Panc1 (cell line): Measurements from ENCODE around the gene EFNA1. TPM values are rescaled to one million over a fixed set of nuclear protein-coding genes. Genes with fewer than 3 reads are reported as not detected.

ENCODE experiments used
- ATAC-seq: fragments of 200-7000 bp; cut with Tn5 transposase; 2 replicates; pipeline ENCODE4 v1.9.1; 2020; ENCODE audit warnings: mild to moderate bottlenecking, moderate library complexity
- BruUV-seq: library from RNA; stranded (reverse); fragments of 400-500 nt; replicated peaks from 2 replicates; lab custom pipeline; 2021; lab: Mats Ljungman, UMichigan
- CTCF ChIA-PET: fragments of 300-600 bp; sonication (Branson Sonifier 250); formaldehyde crosslinking; loops from one replicate; lab custom pipeline; 2022; ENCODE audit warnings: antibody characterized with exemption; lab: Charles Lee
- POLR2A ChIA-PET: fragments of 300-600 bp; sonication (Branson Sonifier 250); formaldehyde crosslinking; loops from one replicate; lab custom pipeline; 2022; ENCODE audit warnings: antibody characterized with exemption; lab: Charles Lee
- DNase-seq: peaks from one replicate; pipeline ENCODE4 v3.0.0-alpha.2; 2010; ENCODE audit warnings: low read depth, low spot score
- H3K27ac ChIP-seq: 2 replicates; pipeline ENCODE4 v1.5.1; 2011; ENCODE audit warnings: mild to moderate bottlenecking, low read length, inconsistent platforms
- H3K27me3 ChIP-seq: fragments of 200-500 bp; sonication (Bioruptor generic); 2 replicates; pipeline ENCODE4 v1.6.0; 2014; ENCODE audit warnings: low read length, inconsistent platforms; ENCODE audit not compliant: control insufficient read depth, insufficient read depth
- H3K36me3 ChIP-seq: fragments of 200-500 bp; sonication (Bioruptor generic); 2 replicates; pipeline ENCODE4 v1.5.1; 2014; ENCODE audit warnings: inconsistent platforms, mild to moderate bottlenecking, low read length, moderate library complexity; ENCODE audit not compliant: control insufficient read depth, insufficient read depth
- H3K4me1 ChIP-seq: 2 replicates; pipeline ENCODE4 v1.5.1; 2011; ENCODE audit warnings: inconsistent platforms, mild to moderate bottlenecking, low read length, moderate library complexity; ENCODE audit not compliant: control insufficient read depth, insufficient read depth
- H3K4me3 ChIP-seq, 2 experiments: 2 replicates each; pipeline ENCODE4 v1.5.1; 2011 to 2012; ENCODE audit warnings: low read depth in 2 of 2, low read length in 2 of 2, mild to moderate bottlenecking in 2 of 2, inconsistent platforms in 1 of 2, moderate library complexity in 1 of 2
- H3K9me3 ChIP-seq: fragments of 200-500 bp; sonication (Bioruptor generic); 2 replicates; pipeline ENCODE4 v1.5.1; 2014; ENCODE audit warnings: low read depth, mild to moderate bottlenecking, inconsistent platforms, low read length, moderate library complexity; ENCODE audit not compliant: control insufficient read depth, insufficient read depth
- CTCF ChIP-seq: fragments of 450-650 bp; IDR thresholded peaks from 2 replicates; pipeline ENCODE4 v1.5.1; 2017; ENCODE audit warnings: mild to moderate bottlenecking
- POLR2AphosphoS5 ChIP-seq: IDR thresholded peaks from 2 replicates; pipeline ENCODE4 v1.6.1; 2012; ENCODE audit warnings: mild to moderate bottlenecking, low read depth, low read length, moderate library complexity
- REST ChIP-seq, 2 experiments: IDR thresholded peaks; 2 replicates each; pipeline ENCODE4 v1.6.1; 2011 to 2012; ENCODE audit warnings: low read depth in 2 of 2, control low read depth in 1 of 2, low read length in 1 of 2, mild to moderate bottlenecking in 1 of 2, moderate library complexity in 1 of 2; ENCODE audit not compliant: insufficient read depth in 1 of 2
- SIN3A ChIP-seq: IDR thresholded peaks from 2 replicates; pipeline ENCODE4 v1.6.1; 2012; ENCODE audit warnings: low read depth, mild to moderate bottlenecking, low read length, moderate library complexity, borderline replicate concordance; ENCODE audit not compliant: insufficient read depth
- TCF7L2 ChIP-seq: IDR thresholded peaks from 2 replicates; pipeline ENCODE4 v1.6.1; 2011; ENCODE audit warnings: mild to moderate bottlenecking, low read depth, low read length, inconsistent platforms
- in situ Hi-C: cut with HindIII; loops from 2 replicates; pipeline ENCODE4 v1.10.0; 2016; ENCODE audit warnings: low sequenced_read_pairs, low pct_unique_long_range_greater_than_20kb
- intact Hi-C: fragments of 100-400 bp; cut with micrococcal nuclease; formaldehyde crosslinking; loops from one replicate; pipeline ENCODE4 v1.10.0; 2022; ENCODE audit not compliant: unreplicated experiment
- total RNA-seq: library from RNA; stranded (reverse); gene quantifications from one replicate; pipeline ENCODE4 v1.2.1, GENCODE V29; 2021; ENCODE audit not compliant: unreplicated experiment

The EFNA1 gene
- total RNA-seq, 1 experiment from 2014 or later = 23.8 TPM

GRCh38 chr1:155083865-155084721 lies 43.6 kb upstream of the EFNA1 start:
- no peak for DNase-seq
- H3K36me3 ChIP-seq = no peaks in the 10 kb centered on the region; the same call in 1 of the 2 replicates
- peaks cover 9% of the 10 kb centered on the region for H3K27me3 ChIP-seq
- ChIA-PET CTCF (interaction anchor here (0.7 to 1.5 kb wide), 10 partner anchors 11 to 113 kb away, joined by 3 to 21 read pairs (median 4); partner anchors contain the start of genes EFNA4, KRTCAP2 and SHC1), POLR2A (interaction anchor here (0.6 kb wide), 1 partner anchor 128 kb away, joined by 9 read pairs; the partner anchor contains the start of gene PBXIP1)
- peaks cover 21% of the 10 kb centered on the region for H3K4me1 ChIP-seq
- intact Hi-C loops (loop anchor here (1.0 kb wide), 1 partner anchor 21 kb away; the partner anchor contains the start of gene EFNA4), in situ Hi-C loops (no loop called here)
- H3K9me3 ChIP-seq = no peaks in the 10 kb centered on the region
- no peak overlapping the region for H3K27ac ChIP-seq
- peak; percentile 13 for ATAC-seq
- H3K4me3 ChIP-seq = peak overlapping the region; percentile 66 to 75
- BruUV-seq = no TSS peak
- TF ChIP-seq TCF7L2 = no peak

- in situ Hi-C loops (no loop called here), intact Hi-C loops (loop anchor here (1.0 kb wide), 1 partner anchor 22 kb away; the partner anchor contains the start of gene EFNA4)
- H3K27me3 ChIP-seq = peaks cover 6% of the 10 kb centered on the region
- CTCF ChIA-PET = interaction anchor here (0.5 to 2.0 kb wide), 21 partner anchors 10 to 1618 kb away, joined by 3 to 21 read pairs (median 4); partner anchors contain the start of genes ADAM15, EFNA4, KRTCAP2 and SHC1
- peak overlapping the region; percentile 66 to 75 for H3K4me3 ChIP-seq
- H3K27ac ChIP-seq = peak overlapping the region; percentile 71; the same call in 1 of the 2 replicates
- TF ChIP-seq SIN3A = peak; percentile 84; the same call in 1 of the 2 replicates
- peak; percentile 92 for TF ChIP-seq CTCF
- no peak for TF ChIP-seq POLR2AphosphoS5
- TF ChIP-seq REST (IDR thresholded peaks at IDR 0.05; ENCODE audit: insufficient read depth in 1 of 2, low read depth in 2 of 2, low read length in 1 of 2) = no peak
- no peak for TF ChIP-seq TCF7L2
- DNase-seq = peak; percentile 87
- H3K36me3 ChIP-seq = no peaks in the 10 kb centered on the region; the same call in 1 of the 2 replicates
- no TSS peak for BruUV-seq
- H3K4me1 ChIP-seq = peaks cover 18% of the 10 kb centered on the region
- H3K9me3 ChIP-seq = no peaks in the 10 kb centered on the region
- POLR2A ChIA-PET = interaction anchor here (0.6 kb wide), 1 partner anchor 129 kb away, joined by 9 read pairs; the partner anchor contains the start of gene PBXIP1
- ATAC-seq = peak; percentile 88
Observed at GRCh38 chr1:155084722-155085503, 42.8 kb upstream of the EFNA1 start.
